ENCODE data around the gene CNGA3. TPM values are rescaled to one million over a fixed set of nuclear protein-coding genes. Genes with fewer than 3 reads are reported as not detected.

The CNGA3 gene
- total and polyA plus RNA-seq, 2 of the 4 experiments (the other 2 are of a cell fraction), result under 0.01 TPM; not detected in 1

GRCh38 chr2:98372579-98372978 is 26.3 kb downstream of the CNGA3 start:
- no TSS peak for BruUV-seq (replicated peaks)
- TF ChIP-seq BHLHE40 (IDR thresholded peaks at IDR 0.05; ENCODE audit: low read depth, low read length) (no peak), SMC3 (IDR thresholded peaks at IDR 0.05; ENCODE audit: low read depth, low read length) (no peak), RCOR1 (IDR thresholded peaks at IDR 0.05; ENCODE audit: insufficient replicate concordance, low read length) (no peak), RFX5 (IDR thresholded peaks at IDR 0.05; ENCODE audit: low read depth, low read length) (no peak), CHD1 (IDR thresholded peaks at IDR 0.05; ENCODE audit: low read depth, low read length) (no peak), CEBPB (IDR thresholded peaks at IDR 0.05; ENCODE audit: low read depth, low read length) (no peak), FOS (IDR thresholded peaks at IDR 0.05; ENCODE audit: low read depth, low read length) (no peak), MAZ (IDR thresholded peaks at IDR 0.05; ENCODE audit: borderline replicate concordance, low read depth, low read length) (no peak), ELK1 (IDR thresholded peaks at IDR 0.05; ENCODE audit: borderline replicate concordance, low read depth, low read length) (no peak)
- Histone ChIP-seq H3K14ac (replicated peaks; ENCODE audit: low read depth, low read length) (no peak overlapping the region), H2AFZ (replicated peaks; ENCODE audit: low read length, poor library complexity) (no peak overlapping the region), H3K4me2 (ENCODE audit: low read depth, low read length) (no peak overlapping the region), H3K56ac (ENCODE audit: extremely low read depth, insufficient read depth, low read length) (no peak overlapping the region), H2BK120ac (ENCODE audit: low read depth, low read length) (no peak overlapping the region), H4K5ac (ENCODE audit: low read depth, low read length) (no peak overlapping the region), H4K91ac (ENCODE audit: insufficient read depth, low read depth, low read length) (no peak overlapping the region), H3K4ac (ENCODE audit: low read depth, low read length) (no peak overlapping the region), H3K4me3 (ENCODE audit: insufficient read depth, low read depth, low read length) (no peak overlapping the region), H4K20me1 (ENCODE audit: insufficient read depth, low read length) (no peaks in the 10 kb centered on the region), H3K36me3 (ENCODE audit: control insufficient read depth, insufficient read depth, low read length) (no peaks in the 10 kb centered on the region), H2BK20ac (ENCODE audit: low read depth, low read length) (no peak overlapping the region), H2AK9ac (replicated peaks; ENCODE audit: low read depth, low read length, poor library complexity) (no peak overlapping the region), H3K9me3 (ENCODE audit: control insufficient read depth, insufficient read depth, low read length) (0 out of 2 replicates have a peak, but pooled peaks cover 5% of the 10 kb centered on the region), H4K8ac (ENCODE audit: low read depth in 2 of 2, low read length in 2 of 2) (no peak overlapping the region), H2BK15ac (ENCODE audit: low read depth, low read length) (no peak overlapping the region), H3K9ac (ENCODE audit: low read depth, low read length) (no peak overlapping the region), H3K23ac (ENCODE audit: low read depth, low read length) (no peak overlapping the region), H3K27me3 (ENCODE audit: control insufficient read depth, insufficient read depth, low read length) (peaks cover 54% of the 10 kb centered on the region), H3K9me1 (ENCODE audit: insufficient read depth, low read length) (no peaks in the 10 kb centered on the region), H3K18ac (ENCODE audit: low read depth, low read length) (no peak overlapping the region), H3K27ac (ENCODE audit: insufficient read depth, low read length) (no peak overlapping the region), H3K79me1 (ENCODE audit: low read depth in 1 of 2, low read length in 2 of 2) (no peaks in the 10 kb centered on the region), H2AK5ac (ENCODE audit: low read depth, low read length) (no peak overlapping the region), H2BK5ac (ENCODE audit: low read depth, low read length, poor library complexity, severe bottlenecking) (no peak overlapping the region), H3K4me1 (ENCODE audit: control insufficient read depth, insufficient read depth, low read length) (no peaks in the 10 kb centered on the region)
- intact Hi-C loops (cut with micrococcal nuclease) (no loop called here), in situ Hi-C loops (cut with MboI; ENCODE audit: low sequenced_read_pairs) (no loop called here), dilution Hi-C loops (cut with HindIII; ENCODE audit: low sequenced_read_pairs, unreplicated experiment) (no loop called here)
- CTCF ChIA-PET, result interaction anchor here (0.6 to 1.6 kb wide), 2 partner anchors 12 to 1485 kb away, joined by 3 to 5 read pairs; no protein-coding TSS in a partner anchor
- WGBS, 2 experiments (ENCODE audit: extremely low coverage in 2 of 2, insufficient read length in 1 of 2), result no CpG with 5 or more reads among the region's 5 CpGs
- ATAC-seq (ENCODE audit: low read depth) (no peak), DNase-seq (no peak)
- POLR2A ChIA-PET (ENCODE audit: unreplicated experiment), result no interaction called here

Data from IMR-90 (cell line).